Right lobe of liver (tissue), 6 donors: Measurements from ENCODE around the gene MRPL18. TPM values are rescaled to one million over a fixed set of nuclear protein-coding genes. Genes with fewer than 3 reads are reported as not detected.

Experiments
- ATAC-seq, 4 donors: fragments of 200-7000 bp; cut with Tn5 transposase; one replicate each; pipeline ENCODE4 v1.9.1; 2020; ENCODE audit warnings: mild to moderate bottlenecking in 4 of 4, moderate library complexity in 4 of 4
- DNase-seq, 3 donors: peaks; one replicate each; pipeline ENCODE4 v3.0.0-alpha.2; 2020
- H3K27ac ChIP-seq, 3 donors: fragments of 200-600 bp; one replicate each; pipeline ENCODE4 v1.8.0; 2022
- H3K27me3 ChIP-seq, 2 donors: fragments of 200-600 bp; one replicate each; pipeline ENCODE4 v1.8.0; 2022
- H3K36me3 ChIP-seq, 4 donors: fragments of 200-600 bp; sonication (generic) in 1 of 4; one replicate each; pipeline versions ENCODE4 v1.5.1 to v1.8.0; 2017 to 2022; ENCODE audit warnings: control low read depth in 1 of 4
- H3K4me1 ChIP-seq, 4 donors: fragments of 200-600 bp; sonication (generic) in 1 of 4; one replicate each; pipeline versions ENCODE4 v1.5.1 to v1.8.0; 2017 to 2022; ENCODE audit warnings: control low read depth in 1 of 4
- H3K4me3 ChIP-seq, 3 donors: fragments of 200-600 bp; one replicate each; pipeline ENCODE4 v1.8.0; 2022
- H3K9me3 ChIP-seq, 4 donors: fragments of 200-600 bp; sonication (generic) in 1 of 4; one replicate each; pipeline versions ENCODE4 v1.5.1 to v1.8.0; 2017 to 2022; ENCODE audit warnings: control low read depth in 1 of 4
- POLR2A ChIP-seq: fragments of 450-650 bp; IDR thresholded peaks from one replicate; pipeline ENCODE4 v1.6.1; 2017; ENCODE audit warnings: antibody characterized with exemption, mild to moderate bottlenecking
- WGBS: methylation state at CpG from one replicate; pipeline ENCODE4 v1.1.6; 2018; ENCODE audit warnings: low coverage, low lambda C conversion rate; ENCODE audit not compliant: insufficient coverage; ENCODE audit errors: missing lambda C conversion rate; 5-methylcytosine and 5-hydroxymethylcytosine counted together
- intact Hi-C, 2 donors: fragments of 100-400 bp; cut with DNase I; formaldehyde crosslinking; loops; one replicate each; pipeline versions ENCODE4 v1.11.2 to v1.14.1; 2022
- total RNA-seq, 6 experiments: library from RNA; depleted of rRNA in 2 of 6; stranded (reverse); fragments of >200 nt in 2 of 6; fragmentation: NEBNext Ultra II Directional in 3 of 6; extraction: Animal tissue kit (Norgen Biotek cat#: 25700) in 3 of 6; gene quantifications; one replicate each; pipeline versions ENCODE4 v1.1.0 to v1.2.4, GENCODE V29; 2016 to 2023
- TF ChIP-seq, protein P1 (sequence below), 4 donors: fragments of 200-600 bp in 3 of 4; fragments of 450-650 bp in 1 of 4; IDR thresholded peaks; one replicate each; pipeline versions ENCODE4 v1.5.1 to v1.8.0; 2016 to 2022; ENCODE audit warnings: antibody characterized with exemption in 4 of 4, mild to moderate bottlenecking in 2 of 4
- donor health status: DM: no; HTN: yes; CAD: no.
- donor health status: DM: no; HTN: no; CAD: no.
- donor health status: DM: no; HTN: no; CAD: no.
- donor health status: DM: no; HTN: yes; CAD: no.
- donor health status: DM: no; HTN: yes; CAD: no.

Gene MRPL18
- total RNA-seq, 6 experiments from 2014 or later: 26.6 to 78.5 (median 43.1) TPM

DNA sequence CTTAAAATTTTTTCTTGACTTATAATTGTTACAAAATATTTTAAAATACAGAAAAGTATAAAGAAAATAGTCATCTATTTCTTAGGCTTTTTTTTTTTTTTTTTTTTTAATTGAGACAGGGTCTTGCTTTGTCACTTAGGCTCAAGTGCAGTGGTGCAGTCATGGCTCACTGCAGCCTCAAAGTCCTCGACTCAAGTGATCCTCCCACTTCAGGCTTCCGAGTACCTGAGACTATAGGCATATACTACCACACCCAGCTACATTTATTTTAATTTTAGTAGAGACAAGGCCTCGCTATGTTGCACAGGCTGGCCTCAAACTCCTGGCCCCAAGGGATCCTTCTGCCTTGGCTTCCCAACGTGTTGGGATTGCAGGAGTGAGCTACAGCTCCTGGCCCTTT is 33.8 kb upstream of the MRPL18 start:
- no peak overlapping the region for H3K27ac ChIP-seq
- H3K9me3 ChIP-seq: no peaks in the 10 kb centered on the region
- 98% methylated on average over 4 of the region's 4 CpGs for WGBS
- DNase-seq: no peak
- no peak for ATAC-seq
- TF ChIP-seq POLR2A: no peak
- TF ChIP-seq, protein P1, sequence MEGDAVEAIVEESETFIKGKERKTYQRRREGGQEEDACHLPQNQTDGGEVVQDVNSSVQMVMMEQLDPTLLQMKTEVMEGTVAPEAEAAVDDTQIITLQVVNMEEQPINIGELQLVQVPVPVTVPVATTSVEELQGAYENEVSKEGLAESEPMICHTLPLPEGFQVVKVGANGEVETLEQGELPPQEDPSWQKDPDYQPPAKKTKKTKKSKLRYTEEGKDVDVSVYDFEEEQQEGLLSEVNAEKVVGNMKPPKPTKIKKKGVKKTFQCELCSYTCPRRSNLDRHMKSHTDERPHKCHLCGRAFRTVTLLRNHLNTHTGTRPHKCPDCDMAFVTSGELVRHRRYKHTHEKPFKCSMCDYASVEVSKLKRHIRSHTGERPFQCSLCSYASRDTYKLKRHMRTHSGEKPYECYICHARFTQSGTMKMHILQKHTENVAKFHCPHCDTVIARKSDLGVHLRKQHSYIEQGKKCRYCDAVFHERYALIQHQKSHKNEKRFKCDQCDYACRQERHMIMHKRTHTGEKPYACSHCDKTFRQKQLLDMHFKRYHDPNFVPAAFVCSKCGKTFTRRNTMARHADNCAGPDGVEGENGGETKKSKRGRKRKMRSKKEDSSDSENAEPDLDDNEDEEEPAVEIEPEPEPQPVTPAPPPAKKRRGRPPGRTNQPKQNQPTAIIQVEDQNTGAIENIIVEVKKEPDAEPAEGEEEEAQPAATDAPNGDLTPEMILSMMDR (IDR thresholded peaks at IDR 0.05): no peak
- H3K36me3 ChIP-seq: peaks cover 0 to 49% (median 10%) of the 10 kb centered on the region in 4 donors
- peaks cover 0 to 7% (median 0%) of the 10 kb centered on the region in 4 donors for H3K4me1 ChIP-seq
- no peak overlapping the region for H3K4me3 ChIP-seq
- intact Hi-C loops: no loop called here
- no peaks in the 10 kb centered on the region for H3K27me3 ChIP-seq

DNA sequence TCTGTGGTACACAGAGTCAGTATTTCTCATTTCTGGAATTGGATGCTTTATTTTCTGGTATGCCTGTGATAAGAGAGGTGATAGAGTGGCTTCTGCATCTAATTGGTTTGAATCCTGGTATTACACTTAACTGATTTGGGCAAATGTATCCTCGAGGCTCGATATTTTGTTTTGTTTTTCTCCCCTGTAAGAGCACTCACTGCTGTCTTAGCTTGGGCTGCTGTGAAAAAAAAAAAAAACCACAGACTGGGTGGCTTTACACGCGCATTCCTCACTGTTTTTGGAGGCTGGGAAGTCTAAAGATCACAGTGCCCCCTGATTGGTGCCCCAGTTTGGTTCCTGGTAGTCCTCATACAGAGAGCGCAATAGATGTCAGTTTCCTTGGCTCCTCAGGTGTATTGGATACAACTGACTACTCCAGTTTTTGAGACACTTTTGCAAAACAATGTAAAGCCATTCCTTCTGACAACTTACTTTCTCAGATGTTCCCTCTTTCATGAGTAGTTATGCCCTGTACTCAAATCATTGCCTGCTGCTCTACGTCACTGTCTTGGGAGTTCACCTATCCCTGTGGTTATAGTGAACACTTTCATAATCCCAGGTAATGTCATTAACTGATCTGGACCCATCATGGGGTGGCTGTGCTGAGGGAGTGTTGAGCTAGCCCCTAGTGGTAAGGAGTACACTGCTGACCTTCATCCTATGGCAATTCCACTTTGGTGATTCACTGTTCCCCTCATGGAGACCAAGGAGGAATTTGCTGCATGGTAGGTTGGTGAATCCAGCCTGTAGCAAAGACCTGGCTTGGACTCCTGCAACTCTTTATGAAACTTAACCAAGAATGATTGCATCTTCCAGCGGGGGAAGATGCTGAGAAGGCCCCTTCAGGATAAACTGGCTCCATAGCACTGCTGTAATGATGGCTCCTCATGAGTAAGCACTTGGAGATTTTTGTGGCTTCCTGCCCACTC is 32.0 kb upstream of the MRPL18 start:
- no peak overlapping the region for H3K27ac ChIP-seq
- 86% methylated on average over 7 of the region's 7 CpGs for WGBS
- no peaks in the 10 kb centered on the region for H3K27me3 ChIP-seq
- H3K9me3 ChIP-seq: no peaks in the 10 kb centered on the region
- TF ChIP-seq, protein P1 (IDR thresholded peaks at IDR 0.05): no peak
- TF ChIP-seq POLR2A: no peak
- peaks cover 0 to 37% (median 4%) of the 10 kb centered on the region in 4 donors for H3K36me3 ChIP-seq
- DNase-seq: no peak
- no peak overlapping the region for H3K4me3 ChIP-seq
- intact Hi-C loops: no loop called here
- no peak for ATAC-seq
- peaks cover 0 to 13% (median 0%) of the 10 kb centered on the region in 4 donors for H3K4me1 ChIP-seq

DNA sequence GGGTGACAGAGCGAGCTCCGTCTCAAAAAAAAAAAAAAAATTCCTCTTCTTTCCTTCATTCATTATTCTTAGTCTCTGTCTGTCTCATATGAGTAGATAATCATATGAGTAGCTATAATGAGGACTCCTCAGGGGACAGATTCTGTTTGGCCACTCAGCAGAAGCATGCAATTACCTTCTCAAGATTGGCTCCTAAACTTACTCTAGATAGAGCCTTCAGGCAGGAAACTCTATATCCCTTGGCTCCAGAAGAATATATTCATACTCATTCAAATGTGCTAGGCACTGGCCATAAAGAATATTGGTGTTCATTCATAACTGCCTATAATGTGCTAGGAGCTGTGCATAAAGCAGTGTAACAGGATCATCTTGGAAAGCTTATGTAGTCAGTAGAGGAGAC is 30.6 kb upstream of the MRPL18 start:
- peaks cover 0 to 33% (median 7%) of the 10 kb centered on the region in 4 donors for H3K36me3 ChIP-seq
- TF ChIP-seq, protein P1 (IDR thresholded peaks at IDR 0.05): no peak
- TF ChIP-seq POLR2A: no peak
- H3K4me3 ChIP-seq: no peak overlapping the region
- WGBS: 71% methylated on average over 2 of the region's 2 CpGs
- no peak for DNase-seq
- no peak overlapping the region for H3K27ac ChIP-seq
- H3K9me3 ChIP-seq: no peaks in the 10 kb centered on the region
- H3K4me1 ChIP-seq: peaks cover 0 to 25% (median 4%) of the 10 kb centered on the region in 4 donors
- ATAC-seq: no peak
- H3K27me3 ChIP-seq: no peaks in the 10 kb centered on the region
- intact Hi-C loops: no loop called here

DNA sequence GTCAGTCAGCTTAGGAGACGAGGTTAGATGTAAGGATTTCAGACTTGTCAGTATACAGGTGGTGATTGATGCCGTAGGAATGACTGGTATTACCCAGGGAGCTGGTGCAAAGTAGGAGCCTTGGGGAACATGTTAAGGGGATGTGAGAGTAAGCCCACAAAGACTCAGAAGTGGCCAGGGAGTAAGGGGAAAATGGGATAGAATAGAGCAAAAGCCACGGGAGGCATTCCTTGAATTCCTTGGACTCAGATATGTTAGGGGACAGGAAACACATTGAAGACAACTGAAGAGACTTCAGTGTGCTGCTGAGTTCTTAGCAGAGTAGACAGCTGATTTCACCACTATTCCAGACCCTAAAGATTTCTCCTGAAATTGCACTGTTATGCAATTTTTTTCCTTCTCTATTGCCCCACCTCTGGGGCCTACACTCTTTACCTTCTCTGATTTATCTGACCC is 29.6 kb upstream of the MRPL18 start:
- intact Hi-C loops: no loop called here
- H3K36me3 ChIP-seq: peaks cover 0 to 27% (median 6%) of the 10 kb centered on the region in 4 donors
- DNase-seq (no peak), ATAC-seq (no peak)
- H3K4me1 ChIP-seq: peaks cover 0 to 28% (median 4%) of the 10 kb centered on the region in 4 donors
- 49% methylated on average over 3 of the region's 3 CpGs for WGBS
- peak overlapping the region; percentile 95 to 96 (median 95) for H3K27ac ChIP-seq
- no peaks in the 10 kb centered on the region for H3K27me3 ChIP-seq
- TF ChIP-seq, protein P1 (IDR thresholded peaks at IDR 0.05): no peak
- no peak for TF ChIP-seq POLR2A
- peak overlapping the region in 2 of 3 donors; percentile 76 to 87 for H3K4me3 ChIP-seq
- no peaks in the 10 kb centered on the region for H3K9me3 ChIP-seq
